Measurements from ENCODE around the gene ISLR2. TPM values are rescaled to one million over a fixed set of nuclear protein-coding genes. Genes with fewer than 3 reads are reported as not detected.

ISLR2 gene
- total RNA-seq, 2 experiments from 2014 or later: not detected

DNA sequence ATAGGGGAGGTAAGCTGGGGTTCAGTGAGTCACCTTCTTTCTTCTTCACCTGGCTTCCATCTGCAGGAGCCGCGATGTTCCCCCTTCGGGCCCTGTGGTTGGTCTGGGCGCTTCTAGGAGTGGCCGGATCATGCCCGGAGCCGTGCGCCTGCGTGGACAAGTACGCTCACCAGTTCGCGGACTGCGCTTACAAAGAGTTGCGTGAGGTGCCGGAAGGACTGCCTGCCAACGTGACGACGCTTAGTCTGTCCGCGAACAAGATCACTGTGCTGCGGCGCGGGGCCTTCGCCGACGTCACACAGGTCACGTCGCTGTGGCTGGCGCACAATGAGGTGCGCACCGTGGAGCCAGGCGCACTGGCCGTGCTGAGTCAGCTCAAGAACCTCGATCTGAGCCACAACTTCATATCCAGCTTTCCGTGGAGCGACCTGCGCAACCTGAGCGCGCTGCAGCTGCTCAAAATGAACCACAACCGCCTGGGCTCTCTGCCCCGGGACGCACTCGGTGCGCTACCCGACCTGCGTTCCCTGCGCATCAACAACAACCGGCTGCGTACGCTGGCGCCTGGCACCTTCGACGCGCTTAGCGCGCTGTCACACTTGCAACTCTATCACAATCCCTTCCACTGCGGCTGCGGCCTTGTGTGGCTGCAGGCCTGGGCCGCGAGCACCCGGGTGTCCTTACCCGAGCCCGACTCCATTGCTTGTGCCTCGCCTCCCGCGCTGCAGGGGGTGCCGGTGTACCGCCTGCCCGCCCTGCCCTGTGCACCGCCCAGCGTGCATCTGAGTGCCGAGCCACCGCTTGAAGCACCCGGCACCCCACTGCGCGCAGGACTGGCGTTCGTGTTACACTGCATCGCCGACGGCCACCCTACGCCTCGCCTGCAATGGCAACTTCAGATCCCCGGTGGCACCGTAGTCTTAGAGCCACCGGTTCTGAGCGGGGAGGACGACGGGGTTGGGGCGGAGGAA, 2.6 kb downstream of the ISLR2 start:
- POLR2A ChIA-PET: no interaction called here
- Mint-ChIP-seq H3K4me3 (peak overlapping the region; percentile 47), H3K4me1 (peaks cover 42% of the 10 kb centered on the region), H3K27me3 (peaks cover 87% of the 10 kb centered on the region), H3K9me3 (no peaks in the 10 kb centered on the region), H3K36me3 (ENCODE audit: low read depth) (peaks cover 2% of the 10 kb centered on the region), H3K27ac (peak overlapping the region; percentile 25)
- DNase-seq: no peak
- CTCF ChIA-PET: interaction anchor here (0.6 to 1.0 kb wide), 2 partner anchors 11 to 551 kb away, joined by 3 to 4 read pairs; no protein-coding TSS in a partner anchor

DNA sequence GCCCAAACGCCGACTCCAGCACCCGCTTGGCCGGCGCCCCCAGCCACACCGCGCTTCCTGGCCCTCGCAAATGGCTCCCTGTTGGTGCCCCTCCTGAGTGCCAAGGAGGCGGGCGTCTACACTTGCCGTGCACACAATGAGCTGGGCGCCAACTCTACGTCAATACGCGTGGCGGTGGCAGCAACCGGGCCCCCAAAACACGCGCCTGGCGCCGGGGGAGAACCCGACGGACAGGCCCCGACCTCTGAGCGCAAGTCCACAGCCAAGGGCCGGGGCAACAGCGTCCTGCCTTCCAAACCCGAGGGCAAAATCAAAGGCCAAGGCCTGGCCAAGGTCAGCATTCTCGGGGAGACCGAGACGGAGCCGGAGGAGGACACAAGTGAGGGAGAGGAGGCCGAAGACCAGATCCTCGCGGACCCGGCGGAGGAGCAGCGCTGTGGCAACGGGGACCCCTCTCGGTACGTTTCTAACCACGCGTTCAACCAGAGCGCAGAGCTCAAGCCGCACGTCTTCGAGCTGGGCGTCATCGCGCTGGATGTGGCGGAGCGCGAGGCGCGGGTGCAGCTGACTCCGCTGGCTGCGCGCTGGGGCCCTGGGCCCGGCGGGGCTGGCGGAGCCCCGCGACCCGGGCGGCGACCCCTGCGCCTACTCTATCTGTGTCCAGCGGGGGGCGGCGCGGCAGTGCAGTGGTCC, 3.5 kb downstream of the ISLR2 start:
- H3K27me3 Mint-ChIP-seq: peaks cover 88% of the 10 kb centered on the region
- no peak for DNase-seq
- ChIA-PET CTCF (interaction anchor here (1.0 kb wide), 1 partner anchor 10 kb away, joined by 3 read pairs; no protein-coding TSS in a partner anchor), POLR2A (no interaction called here)
- H3K4me3 Mint-ChIP-seq: peak overlapping the region; percentile 22
- H3K27ac Mint-ChIP-seq: no peak overlapping the region
- H3K9me3 Mint-ChIP-seq: no peaks in the 10 kb centered on the region
- H3K4me1 Mint-ChIP-seq: peaks cover 40% of the 10 kb centered on the region
- H3K36me3 Mint-ChIP-seq (ENCODE audit: low read depth): peaks cover 2% of the 10 kb centered on the region

- H3K27ac Mint-ChIP-seq: peak overlapping the region; percentile 69
- H3K4me1 Mint-ChIP-seq: peaks cover 38% of the 10 kb centered on the region
- no peaks in the 10 kb centered on the region for H3K9me3 Mint-ChIP-seq
- H3K4me3 Mint-ChIP-seq: peak overlapping the region; percentile 48
- DNase-seq: no peak
- H3K27me3 Mint-ChIP-seq: peaks cover 86% of the 10 kb centered on the region
- ChIA-PET CTCF (no interaction called here), POLR2A (no interaction called here)
- peaks cover 2% of the 10 kb centered on the region for H3K36me3 Mint-ChIP-seq (ENCODE audit: low read depth)
Measured at GRCh38 chr15:74134387-74135027, 4.1 kb downstream of the ISLR2 start.

- CTCF ChIA-PET: no interaction called here
- DNase-seq: no peak
- peaks cover 34% of the 10 kb centered on the region for H3K4me1 Mint-ChIP-seq
- H3K36me3 Mint-ChIP-seq (ENCODE audit: low read depth): peaks cover 2% of the 10 kb centered on the region
- H3K27me3 Mint-ChIP-seq: peaks cover 82% of the 10 kb centered on the region
- peak overlapping the region; percentile 69 for H3K27ac Mint-ChIP-seq
- H3K9me3 Mint-ChIP-seq: no peaks in the 10 kb centered on the region
- peak overlapping the region; percentile 48 for H3K4me3 Mint-ChIP-seq
- POLR2A ChIA-PET: no interaction called here
Measured at GRCh38 chr15:74135041-74135565, 4.7 kb downstream of the ISLR2 start.

- no peak for DNase-seq
- POLR2A ChIA-PET: no interaction called here
- H3K4me1 Mint-ChIP-seq: peaks cover 29% of the 10 kb centered on the region
Measured at GRCh38 chr15:74136540-74136813, 6.1 kb downstream of the ISLR2 start.

GRCh38 chr15:74136814-74137536, 6.6 kb downstream of the ISLR2 start:
- Mint-ChIP-seq H3K27ac (no peak overlapping the region), H3K9me3 (no peaks in the 10 kb centered on the region), H3K4me1 (peaks cover 27% of the 10 kb centered on the region), H3K36me3 (ENCODE audit: low read depth) (no peaks in the 10 kb centered on the region), H3K27me3 (peaks cover 68% of the 10 kb centered on the region), H3K4me3 (peak overlapping the region; percentile 51)
- POLR2A ChIA-PET: no interaction called here
- CTCF ChIA-PET: no interaction called here
- no peak for DNase-seq

More at GRCh38 chr15:74136540-74136813, 6.1 kb downstream of the ISLR2 start:
- peaks cover 73% of the 10 kb centered on the region for H3K27me3 Mint-ChIP-seq
- no peaks in the 10 kb centered on the region for H3K36me3 Mint-ChIP-seq (ENCODE audit: low read depth)
- H3K9me3 Mint-ChIP-seq: no peaks in the 10 kb centered on the region
- CTCF ChIA-PET: no interaction called here
- peak overlapping the region; percentile 51 for H3K4me3 Mint-ChIP-seq
- no peak overlapping the region for H3K27ac Mint-ChIP-seq

DNA sequence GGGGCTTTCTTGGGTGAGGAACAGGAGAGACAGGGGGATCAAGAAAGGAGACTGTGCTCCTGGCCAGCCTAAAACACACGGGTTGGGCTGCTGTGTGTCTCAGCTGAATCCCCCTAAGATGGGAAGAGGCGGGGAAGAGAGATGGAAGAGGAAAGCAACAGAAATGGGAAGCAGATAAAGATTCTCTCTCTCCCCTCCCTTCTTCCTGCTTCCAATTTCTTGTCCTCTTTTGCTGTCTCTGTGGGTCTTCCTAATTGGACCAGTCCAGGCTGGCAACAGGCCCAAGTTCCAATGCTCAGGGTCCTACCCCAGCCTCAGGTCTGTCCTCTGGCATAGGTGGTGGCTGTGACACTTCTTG, 7.1 kb downstream of the ISLR2 start:
- ChIA-PET CTCF (no interaction called here), POLR2A (no interaction called here)
- Mint-ChIP-seq H3K36me3 (ENCODE audit: low read depth) (no peaks in the 10 kb centered on the region), H3K9me3 (no peaks in the 10 kb centered on the region), H3K27ac (no peak overlapping the region), H3K27me3 (peaks cover 65% of the 10 kb centered on the region), H3K4me3 (no peak overlapping the region), H3K4me1 (peaks cover 25% of the 10 kb centered on the region)
- DNase-seq: no peak

DNA sequence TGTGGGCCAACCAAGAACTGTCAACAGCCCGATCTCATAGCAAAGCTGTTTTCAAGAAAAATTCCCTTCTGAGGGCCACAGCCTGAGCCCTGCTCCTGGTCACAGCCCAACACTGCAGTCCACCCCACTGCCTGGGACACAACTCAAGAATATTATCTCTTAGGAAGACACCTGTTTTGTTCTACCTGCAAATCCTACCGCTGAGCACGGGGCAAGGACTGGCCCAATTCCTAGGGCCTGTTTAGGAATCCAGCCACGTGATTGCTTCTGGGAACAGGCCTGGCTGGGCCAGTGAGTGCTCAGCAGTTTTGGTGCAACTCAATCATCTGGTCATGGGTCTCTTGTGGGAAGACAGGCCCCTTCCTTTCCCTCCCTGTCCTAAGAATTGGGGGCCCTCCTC, 8.3 kb downstream of the ISLR2 start:
- Mint-ChIP-seq H3K36me3 (ENCODE audit: low read depth) (no peaks in the 10 kb centered on the region), H3K4me1 (peaks cover 18% of the 10 kb centered on the region), H3K27me3 (peaks cover 58% of the 10 kb centered on the region), H3K4me3 (no peak overlapping the region), H3K27ac (no peak overlapping the region), H3K9me3 (no peaks in the 10 kb centered on the region)
- POLR2A ChIA-PET: no interaction called here
- DNase-seq: no peak
- CTCF ChIA-PET: no interaction called here

DNA sequence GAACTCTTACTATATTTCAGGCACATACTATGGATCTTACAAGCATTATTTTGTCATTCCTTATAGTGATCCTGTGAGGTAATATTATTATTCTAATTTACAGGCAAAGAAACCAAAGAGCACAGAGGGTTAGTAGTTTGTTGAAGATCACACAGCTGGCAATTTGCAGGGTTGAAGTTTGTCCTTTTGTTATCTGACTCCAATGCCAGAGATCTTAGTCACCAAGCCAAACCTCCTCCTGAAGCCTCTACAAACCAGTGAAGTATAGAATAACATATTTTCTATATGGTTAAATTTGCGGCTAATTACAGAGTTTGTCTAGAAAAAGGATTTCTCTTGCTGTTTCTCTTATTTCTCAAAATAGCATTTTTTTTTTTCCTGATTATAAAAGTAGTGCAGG, 11.2 kb downstream of the ISLR2 start:
- Mint-ChIP-seq H3K4me1 (peaks cover 7% of the 10 kb centered on the region), H3K27ac (no peak overlapping the region), H3K27me3 (peaks cover 56% of the 10 kb centered on the region), H3K9me3 (no peaks in the 10 kb centered on the region), H3K4me3 (no peak overlapping the region), H3K36me3 (ENCODE audit: low read depth) (no peaks in the 10 kb centered on the region)
- ChIA-PET CTCF (no interaction called here), POLR2A (no interaction called here)
- no peak for DNase-seq

DNA sequence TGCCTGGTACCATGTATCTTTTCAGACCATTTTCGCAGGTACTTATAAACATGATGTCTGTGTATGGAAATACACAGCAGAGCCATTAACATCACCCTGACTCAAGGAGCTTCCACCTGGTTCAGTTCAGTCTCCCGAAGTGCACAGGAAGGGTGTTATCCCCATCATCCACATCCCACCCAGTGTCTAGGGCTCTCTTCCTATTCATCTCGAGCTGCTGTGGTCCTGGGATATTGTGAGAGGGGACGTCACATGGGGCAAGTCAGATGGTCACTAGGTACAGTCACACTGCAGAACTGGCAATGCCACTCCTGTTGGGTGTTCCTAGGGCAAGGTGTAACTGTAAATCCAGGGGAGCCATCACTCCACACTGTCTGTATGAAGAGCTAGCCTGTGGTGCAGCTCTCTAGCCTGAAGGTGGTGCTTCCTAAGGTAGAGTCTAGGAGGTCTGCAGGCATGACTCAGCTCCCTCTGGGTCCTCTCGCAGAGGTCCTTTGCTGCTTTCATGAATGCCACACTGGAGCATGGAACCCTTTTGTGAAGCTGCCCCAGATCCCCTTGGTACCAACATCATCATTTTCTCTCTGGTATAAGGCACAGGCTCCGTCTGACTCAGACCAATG, 13.9 kb downstream of the ISLR2 start:
- POLR2A ChIA-PET: no interaction called here
- no peak for DNase-seq
- CTCF ChIA-PET: interaction anchor here (0.8 to 1.2 kb wide), 2 partner anchors 11 to 12 kb away, joined by 3 read pairs; no protein-coding TSS in a partner anchor
- H3K9me3 Mint-ChIP-seq: no peaks in the 10 kb centered on the region
- no peak overlapping the region for H3K27ac Mint-ChIP-seq
- no peaks in the 10 kb centered on the region for H3K4me1 Mint-ChIP-seq
- H3K27me3 Mint-ChIP-seq: peaks cover 54% of the 10 kb centered on the region
- no peaks in the 10 kb centered on the region for H3K36me3 Mint-ChIP-seq (ENCODE audit: low read depth)
- no peak overlapping the region for H3K4me3 Mint-ChIP-seq

DNA sequence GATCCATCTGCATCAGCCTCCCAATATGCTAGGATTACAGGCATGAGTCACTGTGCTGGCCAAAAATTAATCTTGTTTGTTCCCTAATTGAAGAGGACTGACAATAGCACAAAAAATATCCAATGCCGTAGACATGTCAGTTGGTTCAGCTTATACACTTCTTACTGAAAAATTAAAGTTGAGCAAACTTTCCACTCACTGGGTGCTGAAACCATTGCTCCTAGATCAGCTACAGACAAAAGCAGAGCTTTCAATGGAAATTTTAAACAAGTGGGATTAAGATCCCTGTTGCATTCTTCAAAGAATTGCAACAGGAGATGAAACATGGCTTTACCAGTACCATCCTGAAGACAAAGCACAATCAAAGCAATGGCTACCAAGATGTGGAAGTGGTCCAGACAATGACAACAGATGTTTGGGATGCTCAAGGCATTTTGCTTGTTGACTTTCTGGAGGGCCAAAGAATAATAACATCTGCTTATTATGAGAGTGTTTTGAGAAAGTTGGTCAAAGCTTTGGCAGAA, 16.0 kb downstream of the ISLR2 start:
- Mint-ChIP-seq H3K27me3 (peaks cover 49% of the 10 kb centered on the region), H3K9me3 (no peaks in the 10 kb centered on the region), H3K4me3 (no peak overlapping the region), H3K36me3 (ENCODE audit: low read depth) (no peaks in the 10 kb centered on the region), H3K4me1 (no peaks in the 10 kb centered on the region), H3K27ac (no peak overlapping the region)
- DNase-seq: no peak
- ChIA-PET POLR2A (no interaction called here), CTCF (no interaction called here)

- DNase-seq: no peak
- Mint-ChIP-seq H3K27me3 (peaks cover 56% of the 10 kb centered on the region), H3K4me1 (no peaks in the 10 kb centered on the region), H3K9me3 (no peaks in the 10 kb centered on the region), H3K4me3 (no peak overlapping the region), H3K36me3 (ENCODE audit: low read depth) (no peaks in the 10 kb centered on the region), H3K27ac (no peak overlapping the region)
- ChIA-PET CTCF (no interaction called here), POLR2A (no interaction called here)
Measured at GRCh38 chr15:74147051-74147450, 16.7 kb downstream of the ISLR2 start.
